GM12878 (cell line): ENCODE measurements around the gene SENP8. TPM values are rescaled to one million over a fixed set of nuclear protein-coding genes. Genes with fewer than 3 reads are reported as not detected.

Experiments used
- ETV6 ChIP-seq, 2 experiments: fragments of 450-650 bp in 1 of 2; IDR thresholded peaks in 1 of 2; conservative IDR thresholded peaks in 1 of 2; 2 replicates each; pipeline ENCODE4 v1.6.1; 2014; ENCODE audit warnings: antibody characterized with exemption in 1 of 2, borderline replicate concordance in 1 of 2, low read depth in 1 of 2, mild to moderate bottlenecking in 1 of 2, moderate library complexity in 1 of 2
- EZH2 ChIP-seq: IDR thresholded peaks from 2 replicates; pipeline ENCODE4 v1.6.1; 2012; ENCODE audit warnings: low read depth, mild to moderate bottlenecking, control low read depth, inconsistent platforms, low read length, borderline replicate concordance; ENCODE audit not compliant: control insufficient read depth
- GABPA ChIP-seq: IDR thresholded peaks from 2 replicates; pipeline ENCODE4 v1.6.1; 2014; ENCODE audit warnings: antibody characterized with exemption, low read depth, mild to moderate bottlenecking, inconsistent platforms
- HDGF ChIP-seq: fragments of 450-650 bp; IDR thresholded peaks from 2 replicates; pipeline ENCODE4 v1.6.1; 2016; ENCODE audit warnings: antibody characterized with exemption
- IRF4 ChIP-seq: IDR thresholded peaks from 2 replicates; pipeline ENCODE4 v1.6.1; 2011; ENCODE audit warnings: low read depth, low read length
- JUNB ChIP-seq: IDR thresholded peaks from 2 replicates; pipeline ENCODE4 v1.6.1; 2016; ENCODE audit warnings: antibody characterized with exemption, mild to moderate bottlenecking
- LARP7 ChIP-seq: fragments of 450-650 bp; IDR thresholded peaks from 2 replicates; pipeline ENCODE4 v1.6.1; 2017; ENCODE audit warnings: mild to moderate bottlenecking
- MEF2A ChIP-seq: IDR thresholded peaks from 2 replicates; pipeline ENCODE4 v1.6.1; 2011; ENCODE audit warnings: low read depth, mild to moderate bottlenecking, low read length, moderate library complexity; ENCODE audit not compliant: insufficient read depth
- MXI1 ChIP-seq: fragments of 150-350 bp; IDR thresholded peaks from 2 replicates; pipeline ENCODE4 v1.6.1; 2011; ENCODE audit warnings: low read depth, mild to moderate bottlenecking, inconsistent platforms, low read length, improper control_type of control experiment
- NFYA ChIP-seq: IDR thresholded peaks from 2 replicates; pipeline ENCODE4 v1.6.1; 2011; ENCODE audit warnings: low read depth, mild to moderate bottlenecking, low read length, improper control_type of control experiment, borderline replicate concordance
- SMAD5 ChIP-seq: IDR thresholded peaks from 2 replicates; pipeline ENCODE4 v1.6.1; 2016; ENCODE audit warnings: antibody characterized with exemption, low read depth
- SP1 ChIP-seq: IDR thresholded peaks from one replicate; pipeline ENCODE4 v1.6.1; 2011; ENCODE audit warnings: low read depth, low read length
- SRF ChIP-seq, 2 experiments: IDR thresholded peaks; 2 replicates each; pipeline ENCODE4 v1.6.1; 2011; ENCODE audit warnings: low read depth in 2 of 2, low read length in 2 of 2, mild to moderate bottlenecking in 1 of 2, moderate library complexity in 1 of 2
- SUPT20H ChIP-seq: IDR thresholded peaks from 2 replicates; pipeline ENCODE4 v1.6.1; 2011; ENCODE audit warnings: low read depth, mild to moderate bottlenecking, low read length, moderate library complexity, borderline replicate concordance; ENCODE audit not compliant: control insufficient read depth
- WRNIP1 ChIP-seq: IDR thresholded peaks from 2 replicates; pipeline ENCODE4 v1.6.1; 2011; ENCODE audit warnings: low read depth, low read length, improper control_type of control experiment, borderline replicate concordance
- ZNF217 ChIP-seq: fragments of 450-650 bp; IDR thresholded peaks from 2 replicates; pipeline ENCODE4 v1.6.1; 2017; ENCODE audit warnings: antibody characterized with exemption, mild to moderate bottlenecking
- ZNF384 ChIP-seq: IDR thresholded peaks from 2 replicates; pipeline ENCODE4 v1.6.1; 2012; ENCODE audit warnings: low read depth, mild to moderate bottlenecking, low read length, improper control_type of control experiment, borderline replicate concordance
- polyA plus RNA-seq, 11 experiments: library from polyadenylated mRNA; depleted of rRNA in 4 of 11; unstranded in 6 of 11; stranded (reverse) in 5 of 11; fragments of >200 nt; fragmentation: Nextera tagmentation in 4 of 11; fragmentation: Illumina TruSeq in 1 of 11; extraction: Ambion mirVana in 4 of 11; extraction: Trizol in 1 of 11; gene quantifications; 1 replicate in 1 of 11; 2 replicates in 10 of 11; pipeline versions ENCODE4 v1.2.1 to v1.2.3, GENCODE V29; 2011 to 2016; ENCODE audit warnings: inconsistent platforms in 2 of 11, missing spikeins in 2 of 11, low read depth in 1 of 11
- total RNA-seq, 4 experiments: library from RNA; depleted of rRNA in 3 of 4; stranded (reverse); fragments of >200 nt in 3 of 4; fragmentation: Illumina TruSeq in 1 of 4; extraction: Trizol in 1 of 4; gene quantifications; 2 replicates each; pipeline versions ENCODE4 v1.2.1 to v1.2.3, GENCODE V29; 2013 to 2021
- TF ChIP-seq, protein P1 (sequence below): fragments of 450-650 bp; IDR thresholded peaks from 2 replicates; pipeline ENCODE4 v1.6.1; 2018; ENCODE audit warnings: mild to moderate bottlenecking, low read depth, moderate library complexity; ENCODE audit not compliant: partially characterized antibody
- TF ChIP-seq, protein P2 (sequence below): fragments of 450-650 bp; formaldehyde crosslinking; IDR thresholded peaks from 2 replicates; pipeline ENCODE4 v1.5.0; 2022; ENCODE audit warnings: mild to moderate bottlenecking, missing genetic modification characterization
- TF ChIP-seq, protein P3 (sequence below): fragments of 450-650 bp; IDR thresholded peaks from 2 replicates; pipeline ENCODE4 v1.6.1; 2014; ENCODE audit warnings: mild to moderate bottlenecking

Gene SENP8
- total and polyA plus RNA-seq, 10 of the 15 experiments (the other 5 are each of a cell fraction or from before 2014, with no cell fraction given), result 0.87 to 5.6 (median 2.2) TPM

DNA sequence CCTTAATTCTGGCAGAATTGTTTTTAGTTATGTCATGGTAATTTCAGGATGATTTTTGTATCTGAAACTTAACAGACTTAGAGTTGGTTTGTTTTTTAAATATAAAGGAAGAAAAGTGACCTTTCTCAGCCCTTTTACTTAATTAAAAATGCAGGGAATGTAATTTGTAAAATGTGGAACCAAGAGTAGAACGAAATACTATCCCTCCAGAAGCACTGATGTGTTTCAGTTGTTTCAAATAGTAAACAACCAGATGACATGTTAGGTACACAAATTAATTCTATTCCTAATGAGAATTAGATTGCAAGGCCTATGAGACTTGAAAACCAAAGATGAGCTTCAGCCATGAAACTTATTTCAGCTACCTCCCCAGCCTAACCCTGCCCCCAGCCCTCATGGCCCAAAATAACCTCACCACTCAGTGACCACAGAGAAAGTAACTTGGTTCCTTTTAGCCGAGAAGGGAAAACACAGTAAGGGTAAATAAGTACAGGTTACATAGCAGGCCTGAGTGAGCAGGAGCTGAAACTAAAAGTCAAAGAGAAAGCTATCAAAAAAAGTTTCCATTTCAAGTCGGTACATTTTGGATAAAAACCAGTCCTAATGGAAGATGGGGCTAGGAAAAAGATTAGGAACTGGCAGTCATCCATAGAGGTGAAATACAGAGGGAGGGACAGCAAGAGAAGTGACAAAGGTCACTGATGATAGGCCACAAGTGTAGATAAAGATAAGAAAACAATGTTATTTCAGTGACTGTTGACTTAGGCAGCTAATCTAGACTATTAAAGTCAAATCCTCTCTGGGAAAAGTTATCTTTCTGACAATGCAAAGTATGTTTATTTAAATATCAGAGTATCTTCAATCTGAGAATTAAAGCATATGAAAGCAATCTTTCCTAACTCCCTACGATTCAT lies 23.2 kb downstream of the SENP8 start (continued):
- TF ChIP-seq ZNF217, result no peak; the same call in 1 of the 2 replicates
- peak; percentile 83 for TF ChIP-seq SP1
- TF ChIP-seq WRNIP1, result no peak
- no peak for TF ChIP-seq ZNF384
- TF ChIP-seq SMAD5, result no peak
- no peak for TF ChIP-seq HDGF
- no peak for TF ChIP-seq SRF (IDR thresholded peaks at IDR 0.05; ENCODE audit: low read depth in 2 of 2, low read length in 2 of 2)
- TF ChIP-seq, protein P1, sequence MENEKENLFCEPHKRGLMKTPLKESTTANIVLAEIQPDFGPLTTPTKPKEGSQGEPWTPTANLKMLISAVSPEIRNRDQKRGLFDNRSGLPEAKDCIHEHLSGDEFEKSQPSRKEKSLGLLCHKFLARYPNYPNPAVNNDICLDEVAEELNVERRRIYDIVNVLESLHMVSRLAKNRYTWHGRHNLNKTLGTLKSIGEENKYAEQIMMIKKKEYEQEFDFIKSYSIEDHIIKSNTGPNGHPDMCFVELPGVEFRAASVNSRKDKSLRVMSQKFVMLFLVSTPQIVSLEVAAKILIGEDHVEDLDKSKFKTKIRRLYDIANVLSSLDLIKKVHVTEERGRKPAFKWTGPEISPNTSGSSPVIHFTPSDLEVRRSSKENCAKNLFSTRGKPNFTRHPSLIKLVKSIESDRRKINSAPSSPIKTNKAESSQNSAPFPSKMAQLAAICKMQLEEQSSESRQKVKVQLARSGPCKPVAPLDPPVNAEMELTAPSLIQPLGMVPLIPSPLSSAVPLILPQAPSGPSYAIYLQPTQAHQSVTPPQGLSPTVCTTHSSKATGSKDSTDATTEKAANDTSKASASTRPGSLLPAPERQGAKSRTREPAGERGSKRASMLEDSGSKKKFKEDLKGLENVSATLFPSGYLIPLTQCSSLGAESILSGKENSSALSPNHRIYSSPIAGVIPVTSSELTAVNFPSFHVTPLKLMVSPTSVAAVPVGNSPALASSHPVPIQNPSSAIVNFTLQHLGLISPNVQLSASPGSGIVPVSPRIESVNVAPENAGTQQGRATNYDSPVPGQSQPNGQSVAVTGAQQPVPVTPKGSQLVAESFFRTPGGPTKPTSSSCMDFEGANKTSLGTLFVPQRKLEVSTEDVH, result no peak
- TF ChIP-seq JUNB, result peak; percentile 74
- no peak for TF ChIP-seq LARP7
- TF ChIP-seq EZH2, result no peak
- TF ChIP-seq NFYA, result no peak
- TF ChIP-seq, protein P2, sequence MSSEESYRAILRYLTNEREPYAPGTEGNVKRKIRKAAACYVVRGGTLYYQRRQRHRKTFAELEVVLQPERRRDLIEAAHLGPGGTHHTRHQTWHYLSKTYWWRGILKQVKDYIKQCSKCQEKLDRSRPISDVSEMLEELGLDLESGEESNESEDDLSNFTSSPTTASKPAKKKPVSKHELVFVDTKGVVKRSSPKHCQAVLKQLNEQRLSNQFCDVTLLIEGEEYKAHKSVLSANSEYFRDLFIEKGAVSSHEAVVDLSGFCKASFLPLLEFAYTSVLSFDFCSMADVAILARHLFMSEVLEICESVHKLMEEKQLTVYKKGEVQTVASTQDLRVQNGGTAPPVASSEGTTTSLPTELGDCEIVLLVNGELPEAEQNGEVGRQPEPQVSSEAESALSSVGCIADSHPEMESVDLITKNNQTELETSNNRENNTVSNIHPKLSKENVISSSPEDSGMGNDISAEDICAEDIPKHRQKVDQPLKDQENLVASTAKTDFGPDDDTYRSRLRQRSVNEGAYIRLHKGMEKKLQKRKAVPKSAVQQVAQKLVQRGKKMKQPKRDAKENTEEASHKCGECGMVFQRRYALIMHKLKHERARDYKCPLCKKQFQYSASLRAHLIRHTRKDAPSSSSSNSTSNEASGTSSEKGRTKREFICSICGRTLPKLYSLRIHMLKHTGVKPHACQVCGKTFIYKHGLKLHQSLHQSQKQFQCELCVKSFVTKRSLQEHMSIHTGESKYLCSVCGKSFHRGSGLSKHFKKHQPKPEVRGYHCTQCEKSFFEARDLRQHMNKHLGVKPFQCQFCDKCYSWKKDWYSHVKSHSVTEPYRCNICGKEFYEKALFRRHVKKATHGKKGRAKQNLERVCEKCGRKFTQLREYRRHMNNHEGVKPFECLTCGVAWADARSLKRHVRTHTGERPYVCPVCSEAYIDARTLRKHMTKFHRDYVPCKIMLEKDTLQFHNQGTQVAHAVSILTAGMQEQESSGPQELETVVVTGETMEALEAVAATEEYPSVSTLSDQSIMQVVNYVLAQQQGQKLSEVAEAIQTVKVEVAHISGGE (CRISPR knock-in tag), result no peak
- TF ChIP-seq SUPT20H, result no peak
- TF ChIP-seq ETV6 (conservative IDR thresholded peaks at IDR 0.05 in 1 of 2, IDR thresholded peaks at IDR 0.05 in 1 of 2; ENCODE audit: borderline replicate concordance in 1 of 2, low read depth in 1 of 2), result peak in 1 of 2 experiments; percentile 82; a peak in 2 of 4 replicates
- TF ChIP-seq MXI1, result no peak
- TF ChIP-seq MEF2A, result peak; percentile 100
- no peak for TF ChIP-seq GABPA
- TF ChIP-seq IRF4, result peak; percentile 71; the same call in 1 of the 2 replicates
- TF ChIP-seq, protein P3, sequence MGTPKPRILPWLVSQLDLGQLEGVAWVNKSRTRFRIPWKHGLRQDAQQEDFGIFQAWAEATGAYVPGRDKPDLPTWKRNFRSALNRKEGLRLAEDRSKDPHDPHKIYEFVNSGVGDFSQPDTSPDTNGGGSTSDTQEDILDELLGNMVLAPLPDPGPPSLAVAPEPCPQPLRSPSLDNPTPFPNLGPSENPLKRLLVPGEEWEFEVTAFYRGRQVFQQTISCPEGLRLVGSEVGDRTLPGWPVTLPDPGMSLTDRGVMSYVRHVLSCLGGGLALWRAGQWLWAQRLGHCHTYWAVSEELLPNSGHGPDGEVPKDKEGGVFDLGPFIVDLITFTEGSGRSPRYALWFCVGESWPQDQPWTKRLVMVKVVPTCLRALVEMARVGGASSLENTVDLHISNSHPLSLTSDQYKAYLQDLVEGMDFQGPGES, result no peak
